ENCODE data around the gene NEUROD2.
A peak's percentile ranks its signal among the peaks of the same experiment; 100 is the strongest.

The NEUROD2 gene

GRCh38 chr17:39618956-39619785, 11.5 kb upstream of the NEUROD2 start:
- no peak for DNase-seq (ENCODE audit: low spot score)

- DNase-seq (ENCODE audit: low spot score): peak; percentile 50
These were observed 10.7 kb upstream of the NEUROD2 start for GRCh38 chr17:39618246-39618913.

- DNase-seq (ENCODE audit: low spot score): peak; percentile 77
These were observed 9.9 kb upstream of the NEUROD2 start for GRCh38 chr17:39617446-39618245.

- peak; percentile 26 for DNase-seq (ENCODE audit: low spot score)
These were observed 9.4 kb upstream of the NEUROD2 start for GRCh38 chr17:39617100-39617445.

GRCh38 chr17:39615434-39615833, 7.7 kb upstream of the NEUROD2 start:
- DNase-seq (ENCODE audit: low spot score): no peak

GRCh38 chr17:39614545-39615157, 6.9 kb upstream of the NEUROD2 start:
- DNase-seq (ENCODE audit: low spot score): no peak

- no peak for DNase-seq (ENCODE audit: low spot score)
These were observed 5.3 kb upstream of the NEUROD2 start for GRCh38 chr17:39612935-39613464.

- peak; percentile 62 for DNase-seq (ENCODE audit: low spot score)
These were observed 4.7 kb upstream of the NEUROD2 start for GRCh38 chr17:39612291-39612894.

GRCh38 chr17:39611401-39612112, 3.8 kb upstream of the NEUROD2 start:
- peak; percentile 44 for DNase-seq (ENCODE audit: low spot score)

GRCh38 chr17:39609416-39610025, 1.8 kb upstream of the NEUROD2 start:
- no peak for DNase-seq (ENCODE audit: low spot score)

- peak; percentile 74 for DNase-seq (ENCODE audit: low spot score)
These were observed 642 bp upstream of the NEUROD2 start for GRCh38 chr17:39608142-39608981.

- DNase-seq (ENCODE audit: low spot score): no peak
These were observed 466 bp downstream of the NEUROD2 start for GRCh38 chr17:39607057-39607850.

GRCh38 chr17:39606434-39607056, 1.2 kb downstream of the NEUROD2 start:
- DNase-seq (ENCODE audit: low spot score): no peak

GRCh38 chr17:39605492-39606433, 2.0 kb downstream of the NEUROD2 start:
- DNase-seq (ENCODE audit: low spot score): peak; percentile 42

- DNase-seq (ENCODE audit: low spot score): no peak
These were observed 2.7 kb downstream of the NEUROD2 start for GRCh38 chr17:39604911-39605491.

- DNase-seq (ENCODE audit: low spot score): peak; percentile 18
These were observed 4.3 kb downstream of the NEUROD2 start for GRCh38 chr17:39603304-39604016.
